Measurements from ENCODE around the gene MARCHF7.

DNA sequence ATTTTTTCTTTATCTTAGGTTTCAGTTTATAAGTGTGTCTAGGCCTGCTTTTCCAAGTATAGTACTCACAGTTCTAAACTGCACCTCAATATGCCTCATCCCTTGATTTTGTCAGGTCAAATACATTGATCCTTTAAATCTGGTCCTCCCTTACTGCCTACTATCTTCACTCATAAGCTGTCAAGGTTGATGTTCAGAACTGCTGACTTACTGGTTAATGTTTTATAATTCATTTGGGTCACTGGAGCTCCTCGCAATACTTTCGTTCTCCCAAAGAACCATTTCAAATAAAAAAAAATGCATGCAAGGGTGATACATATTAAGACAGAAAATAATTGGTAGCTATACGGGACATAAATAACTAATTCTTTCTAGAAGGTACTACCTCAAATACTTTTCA, 41.3 kb upstream of the MARCHF7 start:
- TF ChIP-seq, protein P1, sequence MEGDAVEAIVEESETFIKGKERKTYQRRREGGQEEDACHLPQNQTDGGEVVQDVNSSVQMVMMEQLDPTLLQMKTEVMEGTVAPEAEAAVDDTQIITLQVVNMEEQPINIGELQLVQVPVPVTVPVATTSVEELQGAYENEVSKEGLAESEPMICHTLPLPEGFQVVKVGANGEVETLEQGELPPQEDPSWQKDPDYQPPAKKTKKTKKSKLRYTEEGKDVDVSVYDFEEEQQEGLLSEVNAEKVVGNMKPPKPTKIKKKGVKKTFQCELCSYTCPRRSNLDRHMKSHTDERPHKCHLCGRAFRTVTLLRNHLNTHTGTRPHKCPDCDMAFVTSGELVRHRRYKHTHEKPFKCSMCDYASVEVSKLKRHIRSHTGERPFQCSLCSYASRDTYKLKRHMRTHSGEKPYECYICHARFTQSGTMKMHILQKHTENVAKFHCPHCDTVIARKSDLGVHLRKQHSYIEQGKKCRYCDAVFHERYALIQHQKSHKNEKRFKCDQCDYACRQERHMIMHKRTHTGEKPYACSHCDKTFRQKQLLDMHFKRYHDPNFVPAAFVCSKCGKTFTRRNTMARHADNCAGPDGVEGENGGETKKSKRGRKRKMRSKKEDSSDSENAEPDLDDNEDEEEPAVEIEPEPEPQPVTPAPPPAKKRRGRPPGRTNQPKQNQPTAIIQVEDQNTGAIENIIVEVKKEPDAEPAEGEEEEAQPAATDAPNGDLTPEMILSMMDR (IDR thresholded peaks at IDR 0.05) = no peak
- TF ChIP-seq POLR2A (IDR thresholded peaks at IDR 0.05) = no peak
